PFSK-1 (cell line): Measurements from ENCODE around the gene CUTA.

Experiments used
- FOXP2 ChIP-seq: optimal IDR thresholded peaks from 2 replicates; pipeline ENCODE3; 2011; ENCODE audit warnings: borderline replicate concordance, control low read depth, inconsistent platforms; ENCODE audit not compliant: insufficient read depth; ENCODE audit errors: extremely low read length, extremely low read depth
- POLR2AphosphoS5 ChIP-seq: IDR thresholded peaks from 2 replicates; pipeline ENCODE4 v1.6.1; 2012; ENCODE audit warnings: low read depth, mild to moderate bottlenecking, control low read depth, low read length, moderate library complexity
- REST ChIP-seq, 2 experiments: IDR thresholded peaks; 2 replicates each; pipeline versions ENCODE4 v1.6.1 to v1.8.0; 2011 to 2012; ENCODE audit warnings: low read depth in 2 of 2, low read length in 2 of 2, control low read depth in 1 of 2, inconsistent platforms in 1 of 2, mild to moderate bottlenecking in 1 of 2, moderate library complexity in 1 of 2; ENCODE audit not compliant: insufficient read depth in 1 of 2
- SIN3A ChIP-seq: IDR thresholded peaks from 2 replicates; pipeline ENCODE4 v1.6.1; 2012; ENCODE audit warnings: mild to moderate bottlenecking, low read length, moderate library complexity, borderline replicate concordance; ENCODE audit not compliant: insufficient read depth
- TAF1 ChIP-seq: IDR thresholded peaks from 2 replicates; pipeline ENCODE4 v1.6.1; 2012; ENCODE audit warnings: low read length, control low read depth, borderline replicate concordance; ENCODE audit not compliant: insufficient read depth

- TF ChIP-seq POLR2AphosphoS5, result no peak
- TF ChIP-seq REST (IDR thresholded peaks at IDR 0.05; ENCODE audit: insufficient read depth in 1 of 2, low read depth in 2 of 2, low read length in 2 of 2), result no peak
- TF ChIP-seq SIN3A, result no peak
- no peak for TF ChIP-seq FOXP2
- no peak for TF ChIP-seq TAF1
Measured at GRCh38 chr6:33445119-33445603, 27.3 kb upstream of the CUTA start.
